Mesenchymal stem cell (in vitro differentiated cells and primary cell): ENCODE measurements around the gene MEX3D.
"Not testable (repeated sequence)": the region's sequence is repeated elsewhere in the genome, so short reads cannot be mapped to it uniquely, and the experiment has no call there.

Source experiments
- DNase-seq: peaks from one replicate; pipeline ENCODE4 v3.0.0-alpha.2; 2013
- H2AFZ ChIP-seq: one replicate; pipeline ENCODE4 v1.6.1; 2013; ENCODE audit warnings: low read depth, mild to moderate bottlenecking, control low read depth, inconsistent platforms, low read length, moderate library complexity
- H2AK5ac ChIP-seq: 2 replicates; pipeline ENCODE4 v1.6.1; 2013; ENCODE audit warnings: low read length, moderate library complexity, mild to moderate bottlenecking, inconsistent platforms; ENCODE audit not compliant: severe bottlenecking
- H2BK120ac ChIP-seq: one replicate; pipeline ENCODE4 v1.6.1; 2013; ENCODE audit warnings: low read depth, mild to moderate bottlenecking, inconsistent platforms, low read length, moderate library complexity
- H2BK12ac ChIP-seq, 2 experiments: one replicate each; pipeline ENCODE4 v1.6.1; 2013; ENCODE audit warnings: inconsistent platforms in 2 of 2, low read length in 2 of 2, mild to moderate bottlenecking in 2 of 2, moderate library complexity in 2 of 2, control low read depth in 1 of 2
- H2BK15ac ChIP-seq: one replicate; pipeline ENCODE4 v1.6.1; 2013; ENCODE audit warnings: mild to moderate bottlenecking, low read depth, inconsistent platforms; ENCODE audit not compliant: poor library complexity, severe bottlenecking
- H2BK5ac ChIP-seq: 2 replicates; pipeline ENCODE4 v1.6.1; 2013; ENCODE audit warnings: low read depth, mild to moderate bottlenecking, low read length, control low read depth, inconsistent platforms; ENCODE audit not compliant: poor library complexity, severe bottlenecking
- H3K14ac ChIP-seq, 2 experiments: one replicate each; pipeline ENCODE4 v1.6.1; 2013; ENCODE audit warnings: inconsistent platforms in 2 of 2, low read length in 2 of 2, control low read depth in 1 of 2, mild to moderate bottlenecking in 1 of 2, moderate library complexity in 1 of 2
- H3K18ac ChIP-seq, 2 experiments: one replicate each; pipeline ENCODE4 v1.6.1; 2013; ENCODE audit warnings: inconsistent platforms in 2 of 2, low read length in 2 of 2, control low read depth in 1 of 2, low read depth in 1 of 2, mild to moderate bottlenecking in 1 of 2
- H3K23ac ChIP-seq, 2 experiments: one replicate each; pipeline ENCODE4 v1.6.1; 2013; ENCODE audit warnings: inconsistent platforms in 2 of 2, low read length in 2 of 2, mild to moderate bottlenecking in 2 of 2, moderate library complexity in 2 of 2, control low read depth in 1 of 2
- H3K27ac ChIP-seq: 2 replicates; pipeline ENCODE4 v1.5.1; 2013; ENCODE audit warnings: mild to moderate bottlenecking, moderate library complexity, low read length, control low read depth, inconsistent platforms; ENCODE audit not compliant: poor library complexity, severe bottlenecking
- H3K27me3 ChIP-seq, 2 experiments: 2 replicates each; pipeline versions ENCODE4 v1.6.1 to v1.7.0; 2013; ENCODE audit warnings: low read length in 2 of 2, mild to moderate bottlenecking in 2 of 2, moderate library complexity in 2 of 2, control low read depth in 1 of 2, inconsistent platforms in 1 of 2; ENCODE audit not compliant: control insufficient read depth in 1 of 2, insufficient read depth in 1 of 2
- H3K36me3 ChIP-seq, 2 experiments: 2 replicates each; pipeline versions ENCODE4 v1.6.1 to v1.7.0; 2013; ENCODE audit warnings: low read length in 2 of 2, control low read depth in 1 of 2, inconsistent platforms in 1 of 2, low read depth in 1 of 2, mild to moderate bottlenecking in 1 of 2; ENCODE audit not compliant: insufficient read depth in 2 of 2, control insufficient read depth in 1 of 2
- H3K4ac ChIP-seq, 2 experiments: one replicate each; pipeline ENCODE4 v1.6.1; 2013; ENCODE audit warnings: inconsistent platforms in 2 of 2, low read length in 2 of 2, mild to moderate bottlenecking in 2 of 2, moderate library complexity in 2 of 2, control low read depth in 1 of 2, low read depth in 1 of 2
- H3K4me1 ChIP-seq: 2 replicates; pipeline ENCODE4 v1.6.1; 2013; ENCODE audit warnings: low read depth, low read length, control low read depth; ENCODE audit not compliant: control insufficient read depth, insufficient read depth
- H3K4me2 ChIP-seq: 2 replicates; pipeline ENCODE4 v1.6.1; 2013; ENCODE audit warnings: low read length, mild to moderate bottlenecking, inconsistent platforms; ENCODE audit not compliant: poor library complexity, severe bottlenecking
- H3K4me3 ChIP-seq, 2 experiments: 2 replicates each; pipeline versions ENCODE4 v1.5.1 to v1.7.0; 2013; ENCODE audit warnings: low read length in 2 of 2, mild to moderate bottlenecking in 2 of 2, control low read depth in 1 of 2, low read depth in 1 of 2; ENCODE audit not compliant: insufficient read depth in 1 of 2
- H3K79me1 ChIP-seq: replicated peaks from 2 replicates; pipeline ENCODE4 v1.6.1; 2013; ENCODE audit warnings: mild to moderate bottlenecking, control low read depth, low read length, inconsistent platforms; ENCODE audit not compliant: poor library complexity, severe bottlenecking
- H3K9ac ChIP-seq: 2 replicates; pipeline ENCODE4 v1.7.0; 2013; ENCODE audit warnings: mild to moderate bottlenecking, low read length, moderate library complexity
- H3K9me3 ChIP-seq: 2 replicates; pipeline ENCODE4 v1.7.0; 2013; ENCODE audit warnings: mild to moderate bottlenecking, low read length; ENCODE audit not compliant: control insufficient read depth
- H4K8ac ChIP-seq: one replicate; pipeline ENCODE4 v1.6.1; 2013; ENCODE audit warnings: inconsistent platforms, mild to moderate bottlenecking, low read length, moderate library complexity
- H4K91ac ChIP-seq: one replicate; pipeline ENCODE4 v1.6.1; 2013; ENCODE audit warnings: mild to moderate bottlenecking, low read length, inconsistent platforms
- WGBS: methylation state at CpG from one replicate; pipeline ENCODE4 v1.1.7; 2013; ENCODE audit warnings: mixed read lengths; 5-methylcytosine and 5-hydroxymethylcytosine counted together

The MEX3D gene

DNA sequence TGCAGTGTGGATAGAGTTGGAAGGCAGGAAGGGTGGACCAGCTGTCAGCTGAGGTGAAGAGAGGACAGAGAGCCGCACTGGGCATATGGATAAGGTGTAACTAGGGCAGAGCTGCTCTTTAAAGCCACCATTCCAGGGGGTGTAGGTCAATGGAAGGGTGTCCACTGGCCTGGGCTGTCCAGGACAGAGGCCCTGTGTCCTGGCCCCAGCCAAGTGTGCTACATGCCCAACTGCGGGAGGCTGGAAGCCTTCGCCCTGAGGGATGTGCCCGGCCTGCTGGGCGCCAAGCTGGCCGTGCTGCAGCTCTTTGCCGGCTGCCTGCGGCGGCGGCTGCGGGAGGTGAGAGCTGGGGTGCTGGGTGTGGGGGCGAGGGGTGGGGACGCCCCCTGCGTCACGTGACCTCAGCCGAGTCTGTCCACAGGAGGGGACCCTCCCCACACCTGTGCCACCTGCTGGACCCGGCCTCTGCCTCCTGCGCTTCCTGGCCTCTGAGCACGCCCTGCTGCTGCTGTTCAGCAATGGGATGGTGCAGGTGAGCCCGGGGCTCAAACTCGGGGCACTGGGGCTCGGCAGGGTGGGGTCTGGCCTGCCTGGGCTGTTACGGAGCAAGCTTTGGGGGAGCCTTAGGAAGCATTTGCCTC lies 34.5 kb downstream of the MEX3D start:
- no peak overlapping the region for H2AFZ ChIP-seq
- H3K4me1 ChIP-seq: no peaks in the 10 kb centered on the region
- no peak overlapping the region for H3K14ac ChIP-seq
- no peak overlapping the region for H3K18ac ChIP-seq
- H2BK15ac ChIP-seq: no peak overlapping the region
- no peak overlapping the region for H3K4me2 ChIP-seq
- H2BK12ac ChIP-seq: no peak overlapping the region
- peak overlapping the region in 1 of 2 experiments; percentile 3 for H3K4me3 ChIP-seq
- no peak overlapping the region for H3K27ac ChIP-seq
- no peak overlapping the region for H3K23ac ChIP-seq
- no peak overlapping the region for H2BK120ac ChIP-seq
- H3K9ac ChIP-seq: no peak overlapping the region
- 76% methylated on average over 20 of the region's 23 CpGs for WGBS
- no peak for DNase-seq
- H4K91ac ChIP-seq: no peak overlapping the region
- H3K4ac ChIP-seq: no peak overlapping the region
- no peak overlapping the region for H2AK5ac ChIP-seq
- peaks cover 5% of the 10 kb centered on the region for H3K9me3 ChIP-seq
- peaks cover 4 to 30% of the 10 kb centered on the region in 2 experiments for H3K27me3 ChIP-seq
- peaks cover 0 to 5% of the 10 kb centered on the region in 2 experiments for H3K36me3 ChIP-seq
- H4K8ac ChIP-seq: no peak overlapping the region
- no peaks in the 10 kb centered on the region for H3K79me1 ChIP-seq
- no peak overlapping the region for H2BK5ac ChIP-seq

DNA sequence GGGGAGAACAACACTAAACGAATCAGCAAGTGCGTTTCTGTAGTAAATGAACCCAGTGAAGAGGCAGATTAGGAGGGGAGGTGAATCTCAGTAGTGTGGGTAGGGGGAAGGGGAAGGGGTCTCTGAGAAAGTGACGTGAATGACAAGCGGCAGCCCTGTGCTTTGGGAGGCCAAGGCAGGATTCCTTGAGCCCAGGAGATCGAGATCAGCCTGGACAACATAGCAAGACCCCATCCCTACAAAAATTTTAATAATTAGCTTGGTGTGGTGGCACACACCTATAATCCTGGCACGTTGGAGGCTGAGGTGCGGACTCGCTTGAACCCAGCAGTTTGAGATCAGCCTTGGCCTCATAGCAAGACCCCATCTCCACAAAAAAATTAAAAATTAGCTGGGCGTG lies 36.1 kb downstream of the MEX3D start:
- 87% methylated on average over 8 of the region's 9 CpGs for whole genome bisulfite sequencing

DNA sequence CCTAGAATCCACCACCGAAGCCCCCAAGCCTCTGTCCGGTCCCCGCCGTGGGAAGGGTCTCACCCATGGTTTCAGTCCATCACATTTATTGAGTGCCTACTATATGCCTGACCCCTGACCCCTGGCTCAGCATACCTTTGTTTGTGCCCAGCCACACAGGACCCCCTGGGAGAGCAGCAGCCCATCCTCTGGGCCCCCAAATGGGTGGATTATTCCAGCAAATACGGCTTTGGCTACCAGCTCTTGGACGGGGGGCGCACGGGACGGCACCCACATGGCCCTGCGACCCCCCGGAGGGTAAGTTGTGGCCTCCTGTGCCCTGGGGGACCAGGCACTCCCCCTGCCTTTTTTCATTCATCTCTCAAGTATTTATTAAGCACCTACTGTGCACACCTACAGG lies 36.5 kb downstream of the MEX3D start:
- H3K27me3 ChIP-seq: peaks cover 0 to 25% of the 10 kb centered on the region in 2 experiments
- H3K27ac ChIP-seq: no peak overlapping the region
- DNase-seq: no peak
- H4K8ac ChIP-seq: no peak overlapping the region
- H3K23ac ChIP-seq: no peak overlapping the region
- no peak overlapping the region for H2BK120ac ChIP-seq
- H3K4me1 ChIP-seq: no peaks in the 10 kb centered on the region
- no peak overlapping the region for H3K4me2 ChIP-seq
- H3K36me3 ChIP-seq: peaks cover 0 to 5% of the 10 kb centered on the region in 2 experiments
- H2BK12ac ChIP-seq: no peak overlapping the region
- no peak overlapping the region for H3K4ac ChIP-seq
- no peak overlapping the region for H2AK5ac ChIP-seq
- no peak overlapping the region for H2AFZ ChIP-seq
- H3K14ac ChIP-seq: no peak overlapping the region
- H3K4me3 ChIP-seq: no peak overlapping the region
- no peak overlapping the region for H3K18ac ChIP-seq
- no peak overlapping the region for H2BK15ac ChIP-seq
- no peak overlapping the region for H4K91ac ChIP-seq
- no peak overlapping the region for H3K9ac ChIP-seq
- peaks cover 5% of the 10 kb centered on the region for H3K9me3 ChIP-seq
- no peaks in the 10 kb centered on the region for H3K79me1 ChIP-seq
- WGBS: 92% methylated on average over 11 of the region's 11 CpGs
- no peak overlapping the region for H2BK5ac ChIP-seq

More for the DNA sequence above, 36.1 kb downstream of the MEX3D start:
- H2BK15ac ChIP-seq: no peak overlapping the region
- H3K9ac ChIP-seq: no peak overlapping the region
- H3K27me3 ChIP-seq: peaks cover 0 to 25% of the 10 kb centered on the region in 2 experiments
- H3K27ac ChIP-seq: no peak overlapping the region
- H2BK12ac ChIP-seq: no peak overlapping the region
- no peak overlapping the region for H2AK5ac ChIP-seq
- no peak overlapping the region for H2BK120ac ChIP-seq
- H3K36me3 ChIP-seq: peaks cover 0 to 5% of the 10 kb centered on the region in 2 experiments
- no peak overlapping the region for H2AFZ ChIP-seq
- no peak overlapping the region for H4K8ac ChIP-seq
- no peak overlapping the region for H2BK5ac ChIP-seq
- H3K79me1 ChIP-seq: no peaks in the 10 kb centered on the region
- H3K4me3 ChIP-seq: no peak overlapping the region
- H3K23ac ChIP-seq: no peak overlapping the region
- H4K91ac ChIP-seq: no peak overlapping the region
- H3K14ac ChIP-seq: no peak overlapping the region
- no peak for DNase-seq
- no peak overlapping the region for H3K18ac ChIP-seq
- H3K9me3 ChIP-seq: peaks cover 5% of the 10 kb centered on the region
- H3K4ac ChIP-seq: no peak overlapping the region
- H3K4me2 ChIP-seq: no peak overlapping the region
- H3K4me1 ChIP-seq: no peaks in the 10 kb centered on the region

- not testable (repeated sequence) for H2BK5ac ChIP-seq, H3K9me3 ChIP-seq, H3K18ac ChIP-seq, H4K91ac ChIP-seq, H2BK120ac ChIP-seq, H3K27ac ChIP-seq, H3K4me3 ChIP-seq, H3K4me1 ChIP-seq, H3K36me3 ChIP-seq, DNase-seq, H3K4me2 ChIP-seq, H2BK15ac ChIP-seq, H4K8ac ChIP-seq, H2BK12ac ChIP-seq, H2AFZ ChIP-seq, H3K79me1 ChIP-seq, H2AK5ac ChIP-seq, H3K4ac ChIP-seq, H3K23ac ChIP-seq, H3K14ac ChIP-seq, H3K9ac ChIP-seq
- WGBS: 90% methylated on average over 11 of the region's 11 CpGs
- peaks cover 0 to 27% of the 10 kb centered on the region in 2 experiments for H3K27me3 ChIP-seq
These were observed 37.3 kb downstream of the MEX3D start for GRCh38 chr19:1530856-1531255.
